Loucy (cell line): ENCODE results near the gene BCL2L14.
"Not testable (repeated sequence)": the region's sequence is repeated elsewhere in the genome, so short reads cannot be mapped to it uniquely, and the experiment has no call there.

Source experiments
- H2AFZ ChIP-seq: fragments of 200-600 bp; sonication (generic); 2 replicates; pipeline ENCODE4 v1.6.0; 2016; ENCODE audit warnings: antibody characterized with exemption, mild to moderate bottlenecking, low read length, moderate library complexity
- H3F3A ChIP-seq: fragments of 200-600 bp; 2 replicates; pipeline ENCODE4 v1.6.0; 2016; ENCODE audit warnings: antibody characterized with exemption, low read depth, mild to moderate bottlenecking
- H3K27me3 ChIP-seq: fragments of 200-600 bp; sonication (generic); 2 replicates; pipeline ENCODE4 v1.6.1; 2014; ENCODE audit warnings: low read length, mild to moderate bottlenecking; ENCODE audit not compliant: insufficient read depth, poor library complexity, severe bottlenecking
- H3K36me3 ChIP-seq: fragments of 200-600 bp; sonication (generic); 2 replicates; pipeline ENCODE4 v1.6.1; 2016; ENCODE audit warnings: low read length; ENCODE audit not compliant: insufficient read depth
- H3K4me1 ChIP-seq: fragments of 200-600 bp; sonication (generic); 2 replicates; pipeline ENCODE4 v1.5.1; 2014; ENCODE audit warnings: low read length, mild to moderate bottlenecking; ENCODE audit not compliant: insufficient read depth, poor library complexity, severe bottlenecking
- H3K4me2 ChIP-seq: fragments of 200-600 bp; sonication (generic); 2 replicates; pipeline ENCODE4 v1.6.0; 2014; ENCODE audit warnings: antibody characterized with exemption, low read length, low read depth, mild to moderate bottlenecking; ENCODE audit not compliant: poor library complexity, severe bottlenecking
- H3K4me3 ChIP-seq: fragments of 200-600 bp; sonication (generic); 2 replicates; pipeline ENCODE4 v1.5.1; 2014; ENCODE audit warnings: low read length, mild to moderate bottlenecking, mixed read lengths; ENCODE audit not compliant: poor library complexity, severe bottlenecking
- H3K79me2 ChIP-seq: fragments of 200-600 bp; sonication (generic); 2 replicates; pipeline ENCODE4 v1.6.1; 2014; ENCODE audit warnings: low read length; ENCODE audit not compliant: insufficient read depth
- H3K9ac ChIP-seq: fragments of 200-600 bp; sonication (generic); 2 replicates; pipeline ENCODE4 v1.6.0; 2014; ENCODE audit warnings: mild to moderate bottlenecking, low read depth, low read length, moderate library complexity; ENCODE audit not compliant: poor library complexity, severe bottlenecking
- H3K9me2 ChIP-seq: fragments of 200-600 bp; sonication (generic); replicated peaks from 2 replicates; pipeline ENCODE4 v1.6.1; 2016; ENCODE audit warnings: low read depth, low read length, mixed read lengths
- H3K9me3 ChIP-seq: fragments of 200-600 bp; sonication (generic); 2 replicates; pipeline ENCODE4 v1.6.1; 2014; ENCODE audit warnings: mild to moderate bottlenecking, antibody characterized with exemption, low read length, low read depth; ENCODE audit not compliant: insufficient read depth
- H4K20me1 ChIP-seq: fragments of 200-600 bp; sonication (generic); 2 replicates; pipeline ENCODE4 v1.6.0; 2014; ENCODE audit warnings: antibody characterized with exemption, low read length, mild to moderate bottlenecking; ENCODE audit not compliant: insufficient read depth, poor library complexity, severe bottlenecking
- CTCF ChIP-seq: fragments of 200-600 bp; sonication (generic); conservative IDR thresholded peaks from 2 replicates; pipeline ENCODE4 v1.5.1; 2014; ENCODE audit warnings: mild to moderate bottlenecking, antibody characterized with exemption, low read length
- EZH2phosphoT487 ChIP-seq: fragments of 200-600 bp; IDR thresholded peaks from 2 replicates; pipeline ENCODE4 v1.6.1; 2018; ENCODE audit warnings: antibody characterized with exemption, mild to moderate bottlenecking, moderate library complexity, borderline replicate concordance

The BCL2L14 gene

GRCh38 chr12:12099102-12099501 is 28.4 kb downstream of the BCL2L14 start:
- H3K9ac ChIP-seq = no peak overlapping the region
- H3K36me3 ChIP-seq = no peaks in the 10 kb centered on the region
- no peaks in the 10 kb centered on the region for H4K20me1 ChIP-seq
- no peaks in the 10 kb centered on the region for H3K9me2 ChIP-seq
- no peaks in the 10 kb centered on the region for H3K9me3 ChIP-seq
- H3K27me3 ChIP-seq = no peaks in the 10 kb centered on the region
- no peak for TF ChIP-seq CTCF
- H3K4me3 ChIP-seq = no peak overlapping the region
- H3K79me2 ChIP-seq = no peaks in the 10 kb centered on the region
- no peak overlapping the region for H2AFZ ChIP-seq
- H3K4me2 ChIP-seq = no peak overlapping the region
- no peaks in the 10 kb centered on the region for H3F3A ChIP-seq
- no peaks in the 10 kb centered on the region for H3K4me1 ChIP-seq

GRCh38 chr12:12107678-12108077 is 36.9 kb downstream of the BCL2L14 start:
- Histone ChIP-seq H3F3A (no peaks in the 10 kb centered on the region), H3K9me2 (no peaks in the 10 kb centered on the region), H3K4me3 (no peak overlapping the region), H3K27me3 (no peaks in the 10 kb centered on the region), H3K9ac (no peak overlapping the region), H3K4me1 (no peaks in the 10 kb centered on the region), H3K4me2 (no peak overlapping the region), H2AFZ (no peak overlapping the region), H3K36me3 (no peaks in the 10 kb centered on the region), H3K9me3 (peaks cover 4% of the 10 kb centered on the region; the same call in 1 of the 2 replicates), H4K20me1 (no peaks in the 10 kb centered on the region), H3K79me2 (no peaks in the 10 kb centered on the region)
- TF ChIP-seq CTCF = no peak
- TF ChIP-seq EZH2phosphoT487 = no peak

- no peaks in the 10 kb centered on the region for H3K4me1 ChIP-seq
- no peaks in the 10 kb centered on the region for H3K9me2 ChIP-seq
- no peaks in the 10 kb centered on the region for H3K79me2 ChIP-seq
- H3F3A ChIP-seq = no peaks in the 10 kb centered on the region
- no peak overlapping the region for H3K4me2 ChIP-seq
- peaks cover 4% of the 10 kb centered on the region; the same call in 1 of the 2 replicates for H3K9me3 ChIP-seq
- H3K9ac ChIP-seq = no peak overlapping the region
- TF ChIP-seq CTCF = no peak
- TF ChIP-seq EZH2phosphoT487 = no peak
- no peaks in the 10 kb centered on the region for H3K27me3 ChIP-seq
- H4K20me1 ChIP-seq = no peaks in the 10 kb centered on the region
- H3K36me3 ChIP-seq = no peaks in the 10 kb centered on the region
- no peak overlapping the region for H2AFZ ChIP-seq
- H3K4me3 ChIP-seq = no peak overlapping the region
Measured at GRCh38 chr12:12108441-12109058, 37.8 kb downstream of the BCL2L14 start.

- H3K4me1 ChIP-seq, H3K9me2 ChIP-seq, H4K20me1 ChIP-seq, H3K27me3 ChIP-seq, H3K79me2 ChIP-seq, H3K4me2 ChIP-seq, H3F3A ChIP-seq, H3K36me3 ChIP-seq, H3K9ac ChIP-seq, H3K4me3 ChIP-seq, H2AFZ ChIP-seq, H3K9me3 ChIP-seq: not testable (repeated sequence)
Measured at GRCh38 chr12:12110923-12111555, 40.3 kb downstream of the BCL2L14 start.
